A549 (cell line): Measurements from ENCODE around the gene RPS6KA2.

Experiments
- EP300 ChIP-seq, 2 experiments: fragments of >200 bp; sonication (Bioruptor Twin); formaldehyde crosslinking; IDR thresholded peaks; 2 replicates in 1 of 2; 3 replicates in 1 of 2; pipeline ENCODE4 v1.6.1; 2016 to 2017
- POLR2A ChIP-seq: IDR thresholded peaks from 2 replicates; pipeline ENCODE4 v1.6.1; 2012; ENCODE audit warnings: mild to moderate bottlenecking, low read length
- ZFP36 ChIP-seq: fragments of 450-650 bp; IDR thresholded peaks from 2 replicates; pipeline ENCODE4 v1.6.1; 2014; ENCODE audit warnings: borderline replicate concordance; ENCODE audit not compliant: partially characterized antibody
- TF ChIP-seq, protein P1 (sequence below): fragments of >200 bp; sonication (Bioruptor Twin); formaldehyde crosslinking; IDR thresholded peaks from 3 replicates; pipeline ENCODE4 v1.5.1; 2016
- TF ChIP-seq, protein P2 (sequence below): fragments of 450-650 bp; IDR thresholded peaks from 2 replicates; pipeline ENCODE4 v1.6.1; 2014; ENCODE audit warnings: antibody characterized with exemption

DNA sequence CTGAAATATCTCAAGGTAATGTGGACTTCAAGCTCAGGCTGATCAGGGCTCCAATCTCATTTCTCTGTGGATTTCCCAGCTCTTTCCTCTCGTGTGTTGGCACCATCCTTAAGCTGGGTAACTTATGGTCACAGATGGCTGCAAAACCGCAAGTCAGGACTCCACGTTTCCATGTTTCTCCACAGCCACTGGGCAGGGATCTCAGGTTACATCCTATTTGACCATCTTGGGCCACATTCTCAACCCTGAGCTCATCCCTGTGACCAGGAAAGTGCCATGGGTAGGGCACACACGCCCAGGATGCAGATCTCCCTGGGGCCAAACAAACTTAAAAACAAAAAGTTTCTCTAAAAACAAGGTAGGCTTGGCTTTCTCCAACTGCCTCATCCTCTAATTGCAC lies 15.4 kb downstream of the RPS6KA2 start:
- TF ChIP-seq ZFP36 (no peak), EP300 (IDR thresholded peaks at IDR 0.05) (no peak), POLR2A (no peak)
- TF ChIP-seq, protein P1, sequence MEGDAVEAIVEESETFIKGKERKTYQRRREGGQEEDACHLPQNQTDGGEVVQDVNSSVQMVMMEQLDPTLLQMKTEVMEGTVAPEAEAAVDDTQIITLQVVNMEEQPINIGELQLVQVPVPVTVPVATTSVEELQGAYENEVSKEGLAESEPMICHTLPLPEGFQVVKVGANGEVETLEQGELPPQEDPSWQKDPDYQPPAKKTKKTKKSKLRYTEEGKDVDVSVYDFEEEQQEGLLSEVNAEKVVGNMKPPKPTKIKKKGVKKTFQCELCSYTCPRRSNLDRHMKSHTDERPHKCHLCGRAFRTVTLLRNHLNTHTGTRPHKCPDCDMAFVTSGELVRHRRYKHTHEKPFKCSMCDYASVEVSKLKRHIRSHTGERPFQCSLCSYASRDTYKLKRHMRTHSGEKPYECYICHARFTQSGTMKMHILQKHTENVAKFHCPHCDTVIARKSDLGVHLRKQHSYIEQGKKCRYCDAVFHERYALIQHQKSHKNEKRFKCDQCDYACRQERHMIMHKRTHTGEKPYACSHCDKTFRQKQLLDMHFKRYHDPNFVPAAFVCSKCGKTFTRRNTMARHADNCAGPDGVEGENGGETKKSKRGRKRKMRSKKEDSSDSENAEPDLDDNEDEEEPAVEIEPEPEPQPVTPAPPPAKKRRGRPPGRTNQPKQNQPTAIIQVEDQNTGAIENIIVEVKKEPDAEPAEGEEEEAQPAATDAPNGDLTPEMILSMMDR: no peak
- TF ChIP-seq, protein P2, sequence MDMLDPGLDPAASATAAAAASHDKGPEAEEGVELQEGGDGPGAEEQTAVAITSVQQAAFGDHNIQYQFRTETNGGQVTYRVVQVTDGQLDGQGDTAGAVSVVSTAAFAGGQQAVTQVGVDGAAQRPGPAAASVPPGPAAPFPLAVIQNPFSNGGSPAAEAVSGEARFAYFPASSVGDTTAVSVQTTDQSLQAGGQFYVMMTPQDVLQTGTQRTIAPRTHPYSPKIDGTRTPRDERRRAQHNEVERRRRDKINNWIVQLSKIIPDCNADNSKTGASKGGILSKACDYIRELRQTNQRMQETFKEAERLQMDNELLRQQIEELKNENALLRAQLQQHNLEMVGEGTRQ: no peak
